Measurements from ENCODE around the gene LCE1F.

Gene LCE1F, protein sequence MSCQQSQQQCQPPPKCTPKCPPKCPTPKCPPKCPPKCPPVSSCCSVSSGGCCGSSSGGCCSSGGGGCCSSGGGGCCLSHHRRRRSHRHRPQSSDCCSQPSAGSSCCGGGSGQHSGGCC
- total RNA-seq = 0 reads per million in 4 experiments

DNA sequence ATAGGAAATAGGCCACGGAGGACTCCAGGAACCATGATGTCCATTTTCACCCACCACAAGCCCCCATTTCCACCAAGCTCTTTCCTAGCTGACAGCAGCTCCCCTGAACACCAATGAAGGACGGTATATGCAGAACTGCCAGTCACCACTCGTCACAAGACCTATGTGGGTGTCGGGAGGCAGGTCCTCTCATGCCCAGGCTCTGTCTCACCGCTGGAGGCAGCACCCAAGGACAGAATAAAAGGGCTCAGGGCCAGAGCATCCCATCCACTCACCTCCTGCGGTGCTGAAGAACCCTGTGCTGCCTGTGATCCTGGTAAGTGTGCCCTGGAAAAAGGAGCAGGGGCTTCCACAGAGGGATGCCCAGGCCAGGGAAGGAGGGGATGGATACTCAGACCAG is at the start of gene LCE1F:
Gene LCE1F, plus strand, starts transcription at position 266 of the 400 bp plus-strand sequence. CDS start 1,232 bp downstream, outside the sequence.
- DNase-seq = no peak

DNA sequence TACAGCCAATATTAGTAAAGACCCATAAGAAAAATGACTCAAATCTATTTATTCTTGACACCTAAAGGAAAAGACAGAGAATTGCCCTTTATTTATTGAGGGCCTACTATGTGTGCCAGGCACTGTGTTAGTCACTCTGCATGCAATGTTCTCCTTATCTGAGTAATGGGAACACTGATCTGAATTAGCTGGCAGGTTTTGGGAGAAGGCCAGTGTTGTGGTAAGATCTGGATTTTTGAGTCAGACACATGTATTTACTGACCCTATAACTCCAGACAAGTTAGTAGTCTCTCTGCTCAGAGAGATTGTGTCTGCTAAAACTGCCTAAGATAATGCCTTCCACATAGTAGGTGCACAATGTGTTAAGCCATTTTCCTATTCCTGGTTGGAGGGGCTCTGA is 49.7 kb upstream of the LCE1F start:
- no peak for DNase-seq

DNA sequence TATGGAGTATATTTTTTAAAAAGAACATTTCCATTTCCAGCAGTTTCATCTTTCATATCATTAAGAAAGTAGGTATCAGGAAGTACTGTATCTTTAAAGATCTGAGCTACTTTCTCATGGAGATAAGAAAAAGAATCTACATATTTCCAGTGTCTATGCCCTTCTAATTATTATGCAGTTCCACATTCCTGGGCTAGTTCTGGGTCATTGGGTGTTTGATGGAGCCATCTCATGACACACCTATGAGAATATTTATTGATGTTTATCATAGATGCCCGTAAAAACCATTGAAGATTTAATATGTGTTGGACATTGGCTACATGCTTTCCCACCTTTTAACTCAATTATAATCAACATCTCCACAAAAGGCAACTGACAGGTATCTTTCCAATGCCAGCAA is 46.0 kb upstream of the LCE1F start:
- no peak for DNase-seq

DNA sequence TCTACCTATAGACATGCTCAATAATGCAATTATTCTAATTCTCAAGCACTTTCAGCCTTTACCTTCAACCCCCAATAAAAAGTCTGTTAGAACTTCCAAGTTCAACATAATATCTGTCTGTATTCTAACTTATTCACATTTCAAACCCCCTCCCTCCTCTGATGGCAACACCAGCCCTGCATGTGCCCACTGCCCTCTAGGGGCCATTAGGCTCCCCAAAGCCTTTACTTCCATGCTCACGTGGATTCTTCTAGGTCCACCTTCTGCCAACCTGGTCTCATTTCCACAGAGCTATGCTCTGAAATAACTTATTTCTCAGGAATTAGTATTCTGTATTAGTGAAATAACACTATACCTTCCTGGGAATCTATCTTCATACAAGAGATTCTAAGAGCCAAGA is 39.3 kb upstream of the LCE1F start:
- no peak for DNase-seq

DNA sequence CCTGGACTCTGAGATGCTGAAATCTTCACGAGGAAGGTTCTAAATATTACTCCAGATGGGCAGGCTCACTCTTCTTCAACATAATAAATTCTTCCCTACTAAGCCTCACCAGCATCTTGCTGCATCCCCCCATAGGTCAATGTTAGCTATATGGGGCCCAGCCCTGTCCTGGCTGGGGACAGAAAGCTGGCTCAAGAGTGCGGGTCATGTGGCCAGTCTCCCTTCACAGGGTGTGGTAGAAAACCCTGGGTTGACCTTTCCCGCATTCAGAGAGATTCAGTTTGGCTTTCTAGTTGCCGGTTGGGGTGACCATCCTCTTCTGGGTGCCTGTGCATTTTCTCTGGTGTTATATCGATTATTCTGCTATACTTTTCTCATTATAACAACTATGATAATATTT is 36.9 kb upstream of the LCE1F start:
- no peak for DNase-seq

DNA sequence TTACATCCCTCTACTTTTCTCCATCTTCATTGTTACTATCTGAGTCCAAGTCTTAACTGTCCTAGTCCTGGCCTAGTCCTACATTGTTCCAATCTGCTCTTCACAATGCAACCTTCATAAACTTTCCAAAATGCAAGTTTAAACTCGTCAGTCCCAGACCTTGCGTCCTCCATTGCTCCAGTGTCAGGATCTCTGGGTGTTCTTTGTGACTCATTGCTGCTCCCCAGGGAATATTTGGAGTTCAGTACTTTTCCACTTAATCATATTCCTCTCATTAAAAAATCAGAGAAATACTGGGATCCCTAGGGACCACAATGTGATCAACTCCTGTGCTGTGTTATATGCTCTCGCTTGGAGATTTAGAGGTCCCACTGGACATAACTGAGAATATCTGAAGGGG is 35.1 kb upstream of the LCE1F start:
- no peak for DNase-seq

DNA sequence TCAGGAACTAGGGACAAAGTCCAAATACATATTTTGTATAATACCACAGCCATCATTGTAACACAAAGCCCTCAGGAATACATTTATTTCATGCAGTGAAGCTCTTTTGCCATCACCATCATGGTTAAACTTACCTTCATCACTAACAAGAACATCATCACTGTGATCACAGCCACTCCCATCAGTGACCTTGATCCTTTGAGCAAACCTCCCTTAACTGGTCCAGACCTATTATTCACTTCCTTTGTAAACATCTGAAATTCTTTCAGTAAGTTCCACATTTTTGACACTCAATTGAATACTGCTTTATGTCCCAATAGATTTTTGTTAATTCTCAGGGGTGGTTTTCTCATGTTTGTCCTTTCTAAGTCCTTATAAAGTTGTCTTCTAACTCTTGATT is 33.3 kb upstream of the LCE1F start:
- no peak for DNase-seq

DNA sequence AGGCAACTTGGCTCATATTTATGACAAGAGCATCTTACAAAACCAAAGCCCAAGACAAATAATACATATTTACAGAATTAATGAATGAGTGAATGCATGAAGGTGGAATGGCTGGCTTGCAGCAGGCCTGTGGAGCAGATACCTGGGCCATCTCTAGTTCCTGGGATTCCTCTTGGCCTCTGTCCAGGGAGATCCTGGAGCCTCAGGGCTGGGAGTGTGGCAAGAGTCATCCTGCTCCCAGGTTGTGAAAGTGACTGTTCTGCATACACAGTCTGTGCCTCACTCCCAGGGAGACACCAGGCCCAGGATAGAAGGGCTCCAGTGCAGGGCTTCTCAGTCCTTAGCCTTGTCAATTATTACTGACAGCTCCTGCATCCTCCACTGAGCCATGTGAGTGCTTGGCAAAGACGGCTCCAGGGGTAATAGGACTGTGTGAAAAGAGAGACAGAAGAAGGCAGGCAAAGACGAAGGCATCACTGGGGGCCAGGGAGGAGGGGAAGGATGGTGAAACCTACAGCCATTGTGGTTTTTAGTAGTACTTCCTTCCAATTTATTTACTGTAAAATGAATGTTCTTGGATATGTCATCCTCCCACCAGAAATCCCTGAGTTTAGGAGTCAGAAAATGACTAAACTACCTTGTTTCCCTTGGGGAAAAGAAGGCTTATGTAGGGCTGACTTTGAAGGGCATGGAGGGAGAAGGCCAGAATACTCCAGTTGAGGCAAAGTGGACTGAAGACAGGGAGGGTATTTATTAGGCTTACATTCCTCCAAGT is 31.4 kb upstream of the LCE1F start:
- DNase-seq = no peak

DNA sequence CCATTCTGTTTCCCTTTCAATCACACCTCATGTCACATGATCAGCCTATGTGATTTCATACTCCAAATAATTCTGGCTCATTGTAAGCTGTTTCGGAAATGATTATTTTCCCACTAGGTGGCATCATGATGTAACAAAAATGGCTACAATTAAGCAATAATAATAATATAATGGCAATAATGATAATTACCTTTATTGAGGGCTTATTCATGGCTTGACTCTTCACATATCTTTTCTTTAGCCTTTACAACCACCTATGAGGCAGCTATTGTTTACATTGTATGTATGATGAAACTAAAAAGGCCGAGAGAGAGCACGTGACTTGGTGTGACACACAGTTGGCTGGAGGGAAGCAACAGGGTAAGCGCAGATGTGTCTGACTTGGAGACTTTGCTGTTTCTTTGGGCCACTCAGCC is 29.6 kb upstream of the LCE1F start:
- no peak for DNase-seq

DNA sequence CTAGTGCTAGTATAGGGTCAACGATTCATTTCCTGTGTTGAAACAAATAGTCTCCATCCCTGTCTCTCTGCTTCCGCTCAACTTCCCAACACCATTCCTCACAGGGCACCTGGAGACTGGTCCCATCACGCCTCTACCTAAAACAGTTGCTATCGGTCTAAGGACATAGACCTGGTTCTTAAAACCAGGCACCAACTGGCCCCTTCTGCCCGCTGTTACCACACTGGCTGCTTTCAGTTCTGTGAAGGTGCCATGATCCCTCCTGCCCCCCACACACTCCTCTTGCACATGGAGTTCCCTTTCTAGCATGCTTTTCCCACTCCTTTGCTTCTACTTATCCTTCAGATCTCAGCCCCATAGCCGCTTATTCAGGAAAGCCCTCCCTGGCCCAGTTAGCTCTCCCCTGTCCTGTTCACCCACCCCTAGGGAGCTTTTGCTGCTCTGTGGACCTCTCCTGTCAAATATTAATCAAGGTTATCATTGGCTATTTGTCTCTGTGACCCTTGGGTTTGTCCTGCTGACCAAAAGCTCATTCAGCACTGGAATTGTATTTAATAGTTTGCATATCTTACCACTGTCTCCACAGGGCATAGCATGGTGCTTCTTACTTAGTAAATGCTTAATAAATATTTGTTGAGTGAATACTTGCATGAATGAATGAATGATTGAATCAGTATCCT is 29.0 kb upstream of the LCE1F start:
- no peak for DNase-seq

DNA sequence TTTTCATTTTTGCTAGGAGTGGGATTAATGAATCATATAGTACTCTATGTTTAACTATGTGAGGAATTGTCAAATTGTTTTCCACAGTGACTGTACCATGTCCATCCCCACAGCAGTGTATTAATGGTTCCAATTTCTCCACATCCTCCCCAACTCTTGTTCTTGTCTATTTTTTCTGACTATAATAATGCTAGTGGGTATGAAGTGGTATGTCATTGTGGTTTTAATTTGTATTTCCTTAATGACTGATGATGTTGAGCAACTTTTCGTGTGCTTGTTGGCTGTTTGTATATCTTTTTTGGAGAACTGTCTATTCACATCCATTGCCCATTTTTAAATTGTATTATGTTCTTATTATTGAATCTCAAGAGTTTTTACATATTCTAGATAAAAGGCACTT is 27.1 kb upstream of the LCE1F start:
- DNase-seq = no peak

DNA sequence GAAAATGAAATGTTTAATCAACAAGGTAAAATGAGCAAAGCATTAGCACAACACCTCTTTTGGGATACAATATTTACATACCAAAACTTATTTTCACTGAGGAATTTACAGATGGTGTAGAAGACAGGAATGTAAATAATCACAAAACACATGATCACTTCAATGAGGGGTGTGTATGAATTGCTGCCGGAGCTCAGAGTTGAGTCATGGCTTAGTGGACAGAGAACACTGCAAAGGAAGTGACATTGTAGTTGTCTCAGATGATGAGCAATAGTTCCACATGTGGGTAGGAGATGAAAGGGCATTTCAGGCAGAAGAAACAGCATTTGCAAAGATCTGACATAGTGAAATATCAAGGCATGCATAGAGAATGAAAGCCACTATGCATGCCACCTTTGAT is 22.7 kb upstream of the LCE1F start:
- no peak for DNase-seq

DNA sequence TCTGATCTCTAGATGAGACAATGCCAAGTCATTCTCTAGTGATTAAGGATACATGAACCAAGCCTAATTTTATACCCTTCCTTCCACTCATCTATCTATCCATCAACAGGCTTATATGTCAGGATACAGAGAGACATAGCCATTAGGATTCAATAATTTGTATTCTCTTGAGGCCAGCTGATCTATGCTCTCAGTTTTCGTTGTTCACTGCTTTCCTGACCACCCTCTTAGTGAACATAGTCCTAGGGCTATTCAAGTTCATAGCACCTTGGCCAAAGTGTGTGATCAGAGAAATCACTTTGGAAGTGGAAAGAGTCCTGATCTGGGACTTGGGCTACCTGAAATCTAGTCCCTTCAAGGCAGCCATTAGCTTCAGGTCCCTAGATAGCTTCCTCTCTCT is 21.4 kb upstream of the LCE1F start:
- DNase-seq = no peak

DNA sequence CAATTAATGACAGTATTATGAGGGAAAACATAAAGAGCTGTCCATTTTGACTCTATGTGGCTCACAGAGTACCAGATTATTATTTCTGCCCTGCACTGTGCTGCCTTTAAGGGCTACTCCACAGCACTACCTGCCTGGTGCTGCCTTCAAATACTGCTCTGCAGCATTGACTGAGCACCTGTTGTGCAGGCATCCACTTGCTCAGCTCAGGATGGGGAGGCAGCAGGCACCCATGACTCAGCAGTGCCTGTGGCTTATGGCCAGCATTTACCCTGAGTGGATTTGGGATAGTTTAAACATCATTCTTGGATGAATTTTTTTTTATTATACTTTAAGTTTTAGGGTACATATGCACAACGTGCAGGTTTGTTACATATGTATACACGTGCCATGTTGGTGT is 18.1 kb upstream of the LCE1F start:
- DNase-seq = no peak

DNA sequence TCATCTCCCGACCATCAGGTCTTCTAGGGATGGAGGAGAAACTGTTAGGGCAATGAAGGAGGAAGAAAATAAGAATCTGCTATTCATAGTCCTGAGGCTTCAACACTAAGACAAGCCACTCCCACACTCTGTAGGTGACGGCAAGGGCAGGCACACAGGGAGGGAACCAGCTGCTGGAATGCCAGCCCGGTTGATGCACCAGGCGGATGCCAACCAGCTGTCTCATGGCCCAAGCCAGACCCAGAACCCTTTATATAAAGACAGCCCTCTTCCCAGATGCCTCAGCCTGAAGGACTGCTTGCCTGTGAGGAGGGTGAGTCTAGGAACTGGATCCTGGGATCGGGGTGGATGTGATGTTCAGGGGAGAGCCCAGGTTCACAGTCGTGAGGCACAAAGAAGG is 17.2 kb upstream of the LCE1F start, which contains the start of gene KPRP:
Gene KPRP, plus strand, starts transcription at position 279 of the 400 bp plus-strand sequence. CDS start 1,564 bp downstream, outside the sequence.
- DNase-seq = no peak

DNA sequence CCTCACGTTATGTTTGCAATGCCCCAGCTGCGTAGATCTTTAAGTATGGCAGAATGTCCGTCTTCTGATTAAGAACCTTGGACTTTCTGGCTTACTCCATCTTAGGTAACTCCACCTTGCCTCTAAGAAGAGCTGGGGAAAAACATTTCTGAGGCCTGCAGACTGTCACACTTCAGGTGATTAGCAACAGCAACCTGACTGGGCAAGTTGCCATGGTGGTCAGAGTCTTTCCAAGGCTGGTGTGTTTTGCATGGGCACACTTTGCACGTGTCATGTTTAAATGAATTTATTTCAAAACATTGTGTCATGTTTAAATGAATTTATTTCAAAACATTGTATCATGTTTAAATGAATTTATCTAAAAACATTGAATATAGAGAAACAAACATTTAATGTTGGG is 16.3 kb upstream of the LCE1F start:
- no peak for DNase-seq

DNA sequence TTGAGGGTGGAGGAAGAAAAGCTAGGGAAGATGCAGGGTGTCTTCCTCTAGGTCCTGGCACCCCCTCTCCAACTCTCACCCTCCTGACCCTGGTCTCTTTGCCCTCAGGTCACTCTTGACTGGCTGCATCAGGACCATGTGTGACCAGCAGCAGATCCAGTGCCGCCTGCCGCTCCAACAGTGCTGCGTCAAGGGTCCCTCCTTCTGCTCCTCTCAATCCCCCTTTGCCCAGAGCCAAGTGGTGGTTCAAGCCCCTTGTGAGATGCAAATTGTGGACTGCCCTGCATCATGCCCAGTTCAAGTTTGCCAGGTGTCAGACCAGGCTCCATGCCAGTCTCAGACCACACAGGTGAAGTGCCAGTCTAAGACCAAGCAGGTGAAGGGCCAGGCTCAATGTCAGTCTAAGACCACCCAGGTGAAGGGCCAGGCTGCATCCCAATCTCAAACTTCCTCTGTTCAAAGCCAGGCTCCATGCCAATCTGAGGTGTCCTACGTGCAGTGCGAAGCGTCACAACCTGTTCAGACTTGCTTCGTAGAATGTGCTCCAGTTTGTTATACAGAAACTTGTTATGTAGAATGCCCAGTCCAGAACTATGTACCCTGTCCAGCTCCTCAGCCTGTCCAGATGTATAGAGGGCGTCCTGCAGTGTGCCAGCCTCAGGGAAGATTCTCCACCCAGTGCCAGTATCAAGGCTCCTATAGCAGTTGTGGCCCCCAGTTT is 15.3 kb upstream of the LCE1F start:
- DNase-seq = no peak

DNA sequence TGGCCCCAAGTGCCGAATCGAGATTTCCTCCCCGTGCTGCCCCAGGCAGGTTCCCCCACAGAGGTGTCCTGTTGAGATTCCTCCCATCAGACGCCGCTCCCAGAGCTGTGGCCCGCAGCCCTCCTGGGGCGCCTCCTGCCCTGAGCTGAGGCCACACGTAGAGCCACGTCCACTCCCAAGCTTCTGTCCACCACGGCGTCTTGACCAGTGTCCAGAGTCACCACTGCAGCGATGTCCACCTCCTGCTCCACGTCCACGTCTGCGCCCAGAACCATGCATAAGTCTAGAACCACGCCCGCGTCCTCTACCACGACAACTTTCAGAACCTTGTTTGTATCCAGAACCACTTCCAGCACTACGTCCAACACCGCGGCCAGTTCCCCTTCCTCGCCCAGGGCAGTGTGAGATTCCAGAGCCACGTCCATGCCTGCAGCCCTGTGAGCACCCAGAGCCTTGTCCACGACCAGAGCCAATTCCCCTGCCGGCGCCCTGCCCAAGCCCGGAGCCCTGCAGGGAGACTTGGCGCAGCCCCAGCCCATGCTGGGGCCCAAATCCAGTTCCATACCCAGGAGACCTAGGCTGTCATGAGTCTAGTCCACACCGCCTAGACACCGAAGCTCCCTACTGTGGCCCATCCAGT is 14.3 kb upstream of the LCE1F start:
- no peak for DNase-seq

DNA sequence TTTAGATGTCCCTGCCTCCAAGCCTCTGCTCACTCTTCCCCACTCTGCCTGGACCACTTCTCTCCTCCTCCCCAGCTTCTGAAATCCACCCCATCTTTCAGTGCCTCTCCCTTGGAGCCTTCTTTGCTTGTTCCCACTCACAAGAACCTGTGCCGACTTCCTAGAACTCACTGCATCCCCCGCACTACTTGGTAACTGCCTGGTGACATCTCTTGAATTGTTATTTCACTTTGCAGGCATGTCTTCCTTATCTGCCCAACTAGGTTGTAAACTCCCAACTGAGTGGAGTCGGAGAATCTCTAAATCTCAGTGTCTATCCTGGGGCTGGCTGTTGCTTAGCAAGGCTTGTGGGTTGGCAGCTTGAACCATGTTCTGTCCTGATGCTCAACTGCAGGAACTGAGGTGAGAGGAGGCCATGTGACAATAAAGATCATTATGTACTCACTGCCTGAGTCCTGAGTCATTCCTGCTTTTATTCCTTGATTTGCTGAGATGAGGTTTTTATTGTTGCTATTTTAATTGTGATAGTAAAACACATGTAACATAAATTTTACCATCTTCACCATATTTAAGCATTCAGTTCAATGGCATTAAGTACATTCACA is 13.2 kb upstream of the LCE1F start:
- no peak for DNase-seq

DNA sequence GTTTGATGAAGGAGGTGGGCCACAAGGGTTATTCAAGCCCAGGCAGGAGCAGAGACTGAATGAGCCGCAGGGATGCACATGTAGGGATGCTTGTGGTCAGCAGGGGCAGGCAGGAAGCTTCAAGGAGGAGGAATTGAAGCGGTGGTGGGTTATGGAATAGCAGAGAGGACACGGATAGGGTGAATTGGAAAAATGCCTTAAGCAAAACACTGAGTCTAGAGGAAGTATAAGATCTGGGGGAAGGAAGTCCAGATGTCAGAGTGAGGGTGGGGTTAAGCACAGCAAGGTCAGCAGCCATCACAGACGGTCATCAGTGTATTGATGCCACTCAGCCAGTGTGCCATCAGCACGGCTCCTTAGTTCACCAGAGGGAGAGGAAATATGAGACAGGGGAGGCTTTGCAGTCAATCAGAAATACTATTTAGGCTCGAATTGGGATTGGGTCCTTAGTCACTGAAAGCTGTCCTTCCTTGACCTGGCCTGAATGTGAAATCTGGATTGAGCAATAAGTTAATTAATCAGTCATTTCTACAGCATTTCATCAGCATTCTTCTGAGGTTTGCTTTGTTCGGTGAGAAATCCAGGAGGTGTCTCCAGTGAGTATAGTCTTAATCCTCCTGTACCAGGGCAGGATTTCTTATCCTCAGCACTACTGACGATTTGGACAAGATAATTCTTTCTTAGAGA is 6.0 kb upstream of the LCE1F start:
- no peak for DNase-seq

DNA sequence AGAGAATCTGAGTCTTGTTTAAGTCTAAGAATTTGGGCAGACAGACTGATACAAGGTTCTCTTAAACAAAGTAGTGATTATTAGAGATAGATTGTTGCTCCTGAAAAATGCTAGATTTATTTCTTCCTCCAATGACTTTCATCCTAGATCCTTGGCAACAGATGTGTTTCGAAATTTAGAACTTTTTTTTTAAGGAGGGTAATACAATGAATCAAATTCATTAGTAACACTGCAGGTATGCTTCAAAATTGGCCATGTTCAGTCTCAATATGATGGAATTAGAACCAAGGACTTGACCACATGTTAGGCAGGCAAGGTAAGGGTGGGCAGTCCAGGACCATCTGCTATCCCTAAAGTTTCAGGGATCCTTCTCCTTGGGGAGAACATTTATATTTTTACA is 4.5 kb upstream of the LCE1F start:
- DNase-seq = no peak

DNA sequence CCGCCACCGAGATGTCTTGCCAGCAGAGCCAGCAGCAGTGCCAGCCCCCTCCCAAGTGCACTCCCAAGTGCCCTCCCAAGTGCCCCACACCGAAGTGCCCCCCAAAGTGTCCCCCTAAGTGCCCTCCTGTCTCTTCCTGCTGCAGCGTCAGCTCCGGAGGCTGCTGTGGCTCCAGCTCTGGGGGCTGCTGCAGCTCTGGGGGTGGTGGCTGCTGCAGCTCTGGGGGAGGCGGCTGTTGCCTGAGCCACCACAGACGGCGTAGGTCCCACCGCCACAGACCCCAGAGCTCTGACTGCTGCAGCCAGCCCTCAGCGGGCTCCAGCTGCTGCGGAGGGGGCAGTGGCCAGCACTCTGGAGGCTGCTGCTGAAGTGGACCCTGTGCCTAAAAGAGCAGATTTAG is 1.4 kb downstream of the LCE1F start:
- no peak for DNase-seq
